ENCODE data around the gene CARD16.

Gene CARD16

GRCh38 chr11:105022527-105022926 lies 22.6 kb downstream of the CARD16 start:
- Histone ChIP-seq H3K4me3 (ENCODE audit: low read depth, low read length) (no peak overlapping the region), H3K9me3 (ENCODE audit: control insufficient read depth, insufficient read depth, low read depth, low read length) (no peaks in the 10 kb centered on the region)

GRCh38 chr11:105007463-105007862 lies 37.7 kb downstream of the CARD16 start:
- Histone ChIP-seq H3K9me3 (ENCODE audit: control insufficient read depth, insufficient read depth, low read depth, low read length) (no peaks in the 10 kb centered on the region), H3K9ac (ENCODE audit: low read length) (no peak overlapping the region), H3K4me1 (ENCODE audit: control insufficient read depth, insufficient read depth, low read length) (no peaks in the 10 kb centered on the region), H3K27ac (ENCODE audit: low read depth, low read length) (no peak overlapping the region), H3K36me3 (ENCODE audit: control insufficient read depth, insufficient read depth, low read length) (no peaks in the 10 kb centered on the region), H3K27me3 (ENCODE audit: control insufficient read depth, insufficient read depth, low read length) (no peaks in the 10 kb centered on the region), H3K4me3 (ENCODE audit: low read depth, low read length) (no peak overlapping the region)

More at GRCh38 chr11:105022527-105022926, 22.6 kb downstream of the CARD16 start:
- Histone ChIP-seq H3K36me3 (ENCODE audit: control insufficient read depth, insufficient read depth, low read length) (no peaks in the 10 kb centered on the region), H3K27me3 (ENCODE audit: control insufficient read depth, insufficient read depth, low read length) (no peaks in the 10 kb centered on the region), H3K27ac (ENCODE audit: low read depth, low read length) (no peak overlapping the region), H3K4me1 (ENCODE audit: control insufficient read depth, insufficient read depth, low read length) (no peaks in the 10 kb centered on the region), H3K9ac (ENCODE audit: low read length) (no peak overlapping the region)

- Histone ChIP-seq H3K4me1 (ENCODE audit: control insufficient read depth, insufficient read depth, low read length) (no peaks in the 10 kb centered on the region), H3K27me3 (ENCODE audit: control insufficient read depth, insufficient read depth, low read length) (no peaks in the 10 kb centered on the region), H3K36me3 (ENCODE audit: control insufficient read depth, insufficient read depth, low read length) (no peaks in the 10 kb centered on the region), H3K27ac (ENCODE audit: low read depth, low read length) (no peak overlapping the region), H3K9me3 (ENCODE audit: control insufficient read depth, insufficient read depth, low read depth, low read length) (no peaks in the 10 kb centered on the region), H3K4me3 (ENCODE audit: low read depth, low read length) (no peak overlapping the region), H3K9ac (ENCODE audit: low read length) (no peak overlapping the region)
Measured at GRCh38 chr11:105005451-105005845, 39.7 kb downstream of the CARD16 start.

DNA sequence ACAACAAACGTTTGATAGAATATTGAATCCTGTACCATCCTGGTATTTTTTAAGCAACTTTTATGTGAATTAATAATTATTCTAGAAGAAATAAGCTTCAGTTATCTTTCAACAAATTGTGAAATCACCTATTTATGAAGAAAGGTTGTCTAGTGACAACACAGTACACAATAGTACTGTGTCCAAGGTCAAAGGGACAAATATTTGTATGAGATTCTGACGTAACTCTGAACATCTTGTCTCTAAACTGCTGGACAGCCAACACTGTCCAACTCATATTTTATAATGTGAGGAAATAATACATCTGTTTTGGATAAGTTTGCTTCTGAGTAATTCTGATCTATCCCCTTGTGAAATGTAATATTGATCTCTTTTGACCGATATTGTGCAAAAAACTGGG lies 41.1 kb downstream of the CARD16 start:
- H3K27me3 ChIP-seq (ENCODE audit: control insufficient read depth, insufficient read depth, low read length), result no peaks in the 10 kb centered on the region
- H3K4me1 ChIP-seq (ENCODE audit: control insufficient read depth, insufficient read depth, low read length), result no peaks in the 10 kb centered on the region
- H3K27ac ChIP-seq (ENCODE audit: low read depth, low read length), result no peak overlapping the region
- H3K4me3 ChIP-seq (ENCODE audit: low read depth, low read length), result no peak overlapping the region
- no peaks in the 10 kb centered on the region for H3K36me3 ChIP-seq (ENCODE audit: control insufficient read depth, insufficient read depth, low read length)
- H3K9me3 ChIP-seq (ENCODE audit: control insufficient read depth, insufficient read depth, low read depth, low read length), result no peaks in the 10 kb centered on the region
- no peak overlapping the region for H3K9ac ChIP-seq (ENCODE audit: low read length)

GRCh38 chr11:105003151-105003550 lies 42.0 kb downstream of the CARD16 start:
- no peaks in the 10 kb centered on the region for H3K27me3 ChIP-seq (ENCODE audit: control insufficient read depth, insufficient read depth, low read length)
- H3K36me3 ChIP-seq (ENCODE audit: control insufficient read depth, insufficient read depth, low read length), result no peaks in the 10 kb centered on the region
- no peaks in the 10 kb centered on the region for H3K9me3 ChIP-seq (ENCODE audit: control insufficient read depth, insufficient read depth, low read depth, low read length)
- H3K4me3 ChIP-seq (ENCODE audit: low read depth, low read length), result no peak overlapping the region
- H3K4me1 ChIP-seq (ENCODE audit: control insufficient read depth, insufficient read depth, low read length), result no peaks in the 10 kb centered on the region
- H3K9ac ChIP-seq (ENCODE audit: low read length), result no peak overlapping the region
- no peak overlapping the region for H3K27ac ChIP-seq (ENCODE audit: low read depth, low read length)

DNA sequence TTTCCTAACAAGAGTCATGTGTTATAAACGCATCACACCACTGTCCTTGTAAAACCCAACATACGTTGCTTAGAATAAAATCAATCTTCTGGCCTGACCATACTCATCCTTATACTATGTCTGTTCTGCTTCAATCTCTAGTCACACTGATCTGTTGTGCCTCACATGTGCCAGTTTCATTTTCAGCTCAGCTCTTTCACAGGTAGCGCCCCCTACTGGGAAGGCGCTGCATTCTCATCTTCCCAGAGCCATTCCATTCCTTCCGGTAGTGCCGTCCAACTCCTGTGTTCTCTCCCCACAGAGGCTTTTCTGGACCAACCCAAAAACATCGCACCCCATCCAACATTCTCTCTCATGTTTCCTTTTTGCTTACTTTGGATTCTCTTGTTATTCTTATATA lies 44.3 kb downstream of the CARD16 start:
- no peak overlapping the region for H3K9ac ChIP-seq (ENCODE audit: low read length)
- H3K4me1 ChIP-seq (ENCODE audit: control insufficient read depth, insufficient read depth, low read length), result no peaks in the 10 kb centered on the region
- H3K4me3 ChIP-seq (ENCODE audit: low read depth, low read length), result no peak overlapping the region
- no peaks in the 10 kb centered on the region for H3K9me3 ChIP-seq (ENCODE audit: control insufficient read depth, insufficient read depth, low read depth, low read length)
- no peaks in the 10 kb centered on the region for H3K36me3 ChIP-seq (ENCODE audit: control insufficient read depth, insufficient read depth, low read length)
- H3K27ac ChIP-seq (ENCODE audit: low read depth, low read length), result no peak overlapping the region
- no peaks in the 10 kb centered on the region for H3K27me3 ChIP-seq (ENCODE audit: control insufficient read depth, insufficient read depth, low read length)

DNA sequence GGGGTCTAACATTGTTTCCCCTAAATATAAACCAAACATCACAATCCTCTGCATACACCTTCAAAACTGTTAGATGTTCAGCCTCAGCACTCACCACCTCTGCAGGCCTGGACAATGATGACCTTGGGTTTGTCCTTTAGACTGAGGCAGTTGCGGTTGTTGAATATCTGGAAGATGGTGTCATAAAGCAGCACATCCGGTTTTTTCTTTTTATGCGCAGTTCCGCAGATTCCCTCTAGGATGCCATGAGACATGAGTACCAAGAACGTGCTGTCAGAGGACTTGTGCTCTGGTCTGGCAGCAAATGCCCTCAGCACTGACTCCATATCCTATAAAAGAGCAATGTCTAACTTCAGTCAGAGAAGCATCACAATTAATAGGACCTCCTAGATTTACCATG lies 45.0 kb downstream of the CARD16 start:
- Histone ChIP-seq H3K4me1 (ENCODE audit: control insufficient read depth, insufficient read depth, low read length) (no peaks in the 10 kb centered on the region), H3K4me3 (ENCODE audit: low read depth, low read length) (no peak overlapping the region), H3K9ac (ENCODE audit: low read length) (no peak overlapping the region), H3K9me3 (ENCODE audit: control insufficient read depth, insufficient read depth, low read depth, low read length) (no peaks in the 10 kb centered on the region), H3K27me3 (ENCODE audit: control insufficient read depth, insufficient read depth, low read length) (no peaks in the 10 kb centered on the region), H3K36me3 (ENCODE audit: control insufficient read depth, insufficient read depth, low read length) (no peaks in the 10 kb centered on the region), H3K27ac (ENCODE audit: low read depth, low read length) (no peak overlapping the region)

DNA sequence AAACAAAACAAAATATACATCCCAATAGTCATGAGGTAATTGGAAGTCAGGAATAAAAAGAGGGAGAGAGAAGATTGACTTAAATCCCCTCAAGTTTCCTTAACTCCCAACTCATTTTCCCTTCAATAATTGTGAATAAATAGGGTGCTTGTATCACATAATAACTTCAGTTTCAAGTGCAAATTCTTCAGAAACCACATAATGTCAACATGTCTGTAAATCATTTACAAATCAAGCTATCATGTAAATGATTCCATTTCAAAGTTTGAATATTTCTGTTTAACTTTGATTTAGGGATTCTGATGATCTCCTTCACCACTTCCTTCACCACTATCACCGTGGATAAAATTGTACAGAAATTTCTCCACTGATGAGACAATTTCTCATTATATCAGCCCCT lies 45.4 kb downstream of the CARD16 start:
- no peak overlapping the region for H3K9ac ChIP-seq (ENCODE audit: low read length)
- H3K4me1 ChIP-seq (ENCODE audit: control insufficient read depth, insufficient read depth, low read length), result no peaks in the 10 kb centered on the region
- no peaks in the 10 kb centered on the region for H3K9me3 ChIP-seq (ENCODE audit: control insufficient read depth, insufficient read depth, low read depth, low read length)
- H3K27ac ChIP-seq (ENCODE audit: low read depth, low read length), result no peak overlapping the region
- H3K4me3 ChIP-seq (ENCODE audit: low read depth, low read length), result no peak overlapping the region
- H3K36me3 ChIP-seq (ENCODE audit: control insufficient read depth, insufficient read depth, low read length), result no peaks in the 10 kb centered on the region
- no peaks in the 10 kb centered on the region for H3K27me3 ChIP-seq (ENCODE audit: control insufficient read depth, insufficient read depth, low read length)

- Histone ChIP-seq H3K36me3 (ENCODE audit: control insufficient read depth, insufficient read depth, low read length) (no peaks in the 10 kb centered on the region), H3K27ac (ENCODE audit: low read depth, low read length) (no peak overlapping the region), H3K9ac (ENCODE audit: low read length) (no peak overlapping the region), H3K4me1 (ENCODE audit: control insufficient read depth, insufficient read depth, low read length) (no peaks in the 10 kb centered on the region), H3K4me3 (ENCODE audit: low read depth, low read length) (no peak overlapping the region), H3K9me3 (ENCODE audit: control insufficient read depth, insufficient read depth, low read depth, low read length) (no peaks in the 10 kb centered on the region), H3K27me3 (ENCODE audit: control insufficient read depth, insufficient read depth, low read length) (no peaks in the 10 kb centered on the region)
Measured at GRCh38 chr11:104997288-104997687, 47.8 kb downstream of the CARD16 start.

DNA sequence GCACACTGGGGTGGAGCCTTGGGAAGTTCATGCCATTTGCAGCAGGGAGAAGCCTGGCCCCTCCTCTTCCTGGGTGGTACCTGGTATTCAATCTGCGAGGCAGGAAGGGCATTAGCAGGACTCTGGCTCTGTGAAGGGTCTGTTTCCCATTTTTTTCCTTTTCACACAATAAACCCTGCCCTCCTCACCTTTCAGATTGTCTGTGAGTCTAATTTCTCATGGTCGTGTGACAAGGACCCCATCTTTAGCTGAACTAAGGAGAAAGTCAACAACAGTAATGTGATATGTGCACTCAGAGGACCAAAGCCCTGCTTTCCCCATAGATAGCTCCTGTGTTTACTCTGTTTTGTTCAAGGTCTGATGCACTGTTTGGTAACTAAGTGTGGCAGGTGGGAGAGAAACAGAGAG lies 50.1 kb downstream of the CARD16 start:
- Histone ChIP-seq H3K9me3 (ENCODE audit: control insufficient read depth, insufficient read depth, low read depth, low read length) (no peaks in the 10 kb centered on the region), H3K4me3 (ENCODE audit: low read depth, low read length) (no peak overlapping the region), H3K27ac (ENCODE audit: low read depth, low read length) (no peak overlapping the region), H3K4me1 (ENCODE audit: control insufficient read depth, insufficient read depth, low read length) (no peaks in the 10 kb centered on the region), H3K36me3 (ENCODE audit: control insufficient read depth, insufficient read depth, low read length) (no peaks in the 10 kb centered on the region), H3K27me3 (ENCODE audit: control insufficient read depth, insufficient read depth, low read length) (no peaks in the 10 kb centered on the region), H3K9ac (ENCODE audit: low read length) (no peak overlapping the region)

- no peaks in the 10 kb centered on the region for H3K36me3 ChIP-seq (ENCODE audit: control insufficient read depth, insufficient read depth, low read length)
Measured at GRCh38 chr11:104992781-104993180, 52.4 kb downstream of the CARD16 start.

GRCh38 chr11:104991994-104992393 lies 53.1 kb downstream of the CARD16 start:
- Histone ChIP-seq H3K27ac (ENCODE audit: low read depth, low read length) (no peak overlapping the region), H3K9ac (ENCODE audit: low read length) (no peak overlapping the region), H3K27me3 (ENCODE audit: control insufficient read depth, insufficient read depth, low read length) (no peaks in the 10 kb centered on the region), H3K36me3 (ENCODE audit: control insufficient read depth, insufficient read depth, low read length) (no peaks in the 10 kb centered on the region), H3K4me1 (ENCODE audit: control insufficient read depth, insufficient read depth, low read length) (no peaks in the 10 kb centered on the region), H3K4me3 (ENCODE audit: low read depth, low read length) (no peak overlapping the region), H3K9me3 (ENCODE audit: control insufficient read depth, insufficient read depth, low read depth, low read length) (no peaks in the 10 kb centered on the region; the same call in 1 of the 2 replicates)

More at GRCh38 chr11:104992781-104993180, 52.4 kb downstream of the CARD16 start:
- no peak overlapping the region for H3K4me3 ChIP-seq (ENCODE audit: low read depth, low read length)
- no peaks in the 10 kb centered on the region for H3K4me1 ChIP-seq (ENCODE audit: control insufficient read depth, insufficient read depth, low read length)
- no peaks in the 10 kb centered on the region for H3K27me3 ChIP-seq (ENCODE audit: control insufficient read depth, insufficient read depth, low read length)
- no peak overlapping the region for H3K9ac ChIP-seq (ENCODE audit: low read length)
- no peak overlapping the region for H3K27ac ChIP-seq (ENCODE audit: low read depth, low read length)
- no peaks in the 10 kb centered on the region; the same call in 1 of the 2 replicates for H3K9me3 ChIP-seq (ENCODE audit: control insufficient read depth, insufficient read depth, low read depth, low read length)
